Stimulated activated CD4-positive, alpha-beta T cell treated with anti-CD3 and anti-CD28 coated beads, Interleukin-1b, Interleukin-23, amount 100 ng/mL, for 48 hours (primary cell): ENCODE measurements around the gene SGSM2.

Experiments used
- DNase-seq: peaks from one replicate; pipeline ENCODE4 v3.0.0-alpha.2; 2020

The SGSM2 gene

DNA sequence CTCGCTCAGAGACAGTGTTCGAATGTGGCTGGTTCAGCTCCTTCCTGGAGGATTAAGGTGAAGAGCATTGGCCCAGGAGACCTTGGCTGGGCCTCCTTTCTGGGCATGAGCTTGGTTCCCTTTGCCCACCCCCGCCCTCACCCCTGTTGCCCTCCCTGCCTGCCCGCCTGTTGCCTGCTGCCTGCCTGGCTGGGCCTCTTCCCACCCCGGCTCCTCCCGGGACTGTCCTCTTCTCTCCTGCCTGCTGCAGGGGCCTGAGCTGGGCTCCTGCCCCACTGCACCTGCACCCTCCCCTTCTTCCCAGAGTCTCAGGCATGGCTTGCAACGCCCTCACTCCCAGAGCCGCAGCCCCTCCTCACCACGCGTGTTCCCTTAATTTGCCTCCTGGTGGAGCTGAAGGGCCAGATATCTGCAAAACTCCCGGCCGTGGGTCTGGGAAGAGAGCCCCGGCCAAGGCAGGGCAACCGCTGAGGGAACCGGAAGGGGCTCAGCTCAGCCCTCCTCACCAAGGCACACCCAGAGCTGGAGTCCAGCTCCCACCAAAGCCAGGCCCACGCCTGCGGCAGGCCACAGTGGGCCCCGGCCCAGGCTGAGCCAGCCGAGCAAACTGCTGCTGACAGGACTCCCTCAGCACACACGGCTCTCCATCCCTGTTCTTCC lies 32.4 kb downstream of the SGSM2 start:
- DNase-seq: no peak

DNA sequence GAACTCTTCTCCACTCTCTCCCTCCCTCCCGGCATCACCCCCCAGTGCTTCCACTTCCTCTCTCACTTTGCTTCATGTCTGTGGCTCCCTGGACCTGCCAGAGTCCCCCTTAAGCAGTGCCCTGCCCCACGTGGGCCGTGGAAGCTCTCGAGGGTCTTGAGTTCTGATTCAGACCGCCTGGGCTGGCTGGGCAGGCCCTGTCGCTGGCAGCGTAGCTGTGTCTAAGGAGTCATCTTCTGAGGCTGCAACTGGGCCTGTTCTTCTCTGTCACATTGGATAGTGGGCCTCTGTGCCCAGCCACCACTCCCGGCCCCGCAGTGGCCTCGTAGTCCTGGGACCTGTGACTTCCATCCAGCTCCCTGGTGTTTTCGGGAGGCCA lies 32.9 kb downstream of the SGSM2 start:
- no peak for DNase-seq

DNA sequence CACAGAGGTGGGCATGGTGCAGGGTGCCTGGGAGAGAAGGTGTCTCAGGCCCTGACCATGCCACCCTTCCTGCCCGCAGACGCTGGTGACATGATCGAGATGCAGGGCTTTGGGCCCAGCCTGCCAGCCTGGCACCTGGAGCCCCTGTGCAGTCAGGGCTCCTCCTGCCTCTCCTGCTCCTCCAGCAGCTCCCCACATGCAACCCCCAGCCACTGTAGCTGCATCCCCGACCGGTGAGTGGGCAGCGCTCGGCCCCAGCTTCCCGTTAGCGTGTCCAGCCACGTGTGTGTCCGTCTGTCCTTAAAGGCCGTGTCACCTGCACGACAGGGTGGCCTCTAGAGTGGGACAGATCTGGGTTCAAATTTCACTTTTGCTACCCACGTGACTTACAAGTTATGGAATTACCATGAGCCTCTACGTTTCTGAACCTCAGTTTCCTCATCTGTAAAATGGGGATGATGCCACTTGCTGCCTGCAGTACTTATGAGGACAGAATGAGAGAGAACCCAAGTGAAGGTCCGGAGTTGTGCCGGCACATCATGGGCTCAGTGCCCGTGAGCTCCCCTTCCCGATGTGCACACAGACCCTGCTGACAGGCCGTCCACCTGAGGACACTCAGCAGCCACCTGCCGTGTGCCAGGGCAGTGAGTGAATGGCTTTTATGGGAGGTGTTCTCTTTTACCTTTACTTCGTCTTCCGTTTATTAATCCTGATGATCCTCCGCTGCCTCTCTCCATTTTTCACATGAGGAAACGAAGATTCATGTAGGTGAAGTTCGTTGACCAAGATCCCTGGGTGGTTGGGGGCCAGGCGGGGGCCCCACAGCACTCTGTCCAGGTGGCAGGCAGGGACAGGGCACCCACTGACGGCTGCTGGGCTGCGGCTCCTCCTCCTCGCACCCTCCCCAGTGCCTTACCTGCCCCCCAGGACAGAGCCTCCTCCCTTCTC lies 34.2 kb downstream of the SGSM2 start:
- no peak for DNase-seq

DNA sequence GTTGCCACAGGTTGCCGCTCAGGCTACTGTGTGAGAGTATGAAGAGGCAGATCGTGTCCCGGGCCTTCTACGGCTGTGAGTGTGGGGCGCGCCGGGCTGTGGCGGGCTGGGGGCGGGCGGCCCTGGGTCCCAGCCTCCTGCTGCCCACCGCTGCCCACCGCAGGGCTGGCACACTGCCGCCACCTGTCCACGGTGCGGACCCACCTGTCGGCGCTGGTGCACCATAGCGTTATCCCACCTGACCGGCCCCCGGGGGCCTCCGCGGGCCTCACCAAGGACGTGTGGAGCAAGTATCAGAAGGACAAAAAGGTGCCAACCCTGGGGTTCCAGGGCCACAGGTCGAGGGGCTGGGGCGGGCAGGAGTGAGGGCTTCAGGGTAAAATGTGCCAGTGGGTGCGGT lies 34.9 kb downstream of the SGSM2 start:
- DNase-seq: no peak

DNA sequence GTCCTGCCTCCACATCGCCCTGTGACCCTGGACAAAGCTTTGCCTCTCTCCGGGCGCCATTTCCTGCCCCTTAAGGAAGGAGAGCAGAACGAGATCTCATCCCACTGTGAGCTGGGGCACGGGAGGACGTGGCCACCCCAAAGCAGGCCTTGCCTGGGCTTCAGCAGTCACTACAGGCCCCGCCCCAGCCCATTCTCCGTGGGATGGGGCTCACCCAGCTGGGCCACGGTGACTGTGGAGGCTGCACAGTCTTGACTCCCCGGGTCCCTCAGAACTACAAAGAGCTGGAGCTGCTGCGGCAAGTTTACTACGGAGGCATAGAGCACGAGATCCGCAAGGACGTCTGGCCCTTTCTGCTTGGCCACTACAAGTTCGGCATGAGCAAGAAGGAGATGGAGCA lies 35.4 kb downstream of the SGSM2 start:
- no peak for DNase-seq

DNA sequence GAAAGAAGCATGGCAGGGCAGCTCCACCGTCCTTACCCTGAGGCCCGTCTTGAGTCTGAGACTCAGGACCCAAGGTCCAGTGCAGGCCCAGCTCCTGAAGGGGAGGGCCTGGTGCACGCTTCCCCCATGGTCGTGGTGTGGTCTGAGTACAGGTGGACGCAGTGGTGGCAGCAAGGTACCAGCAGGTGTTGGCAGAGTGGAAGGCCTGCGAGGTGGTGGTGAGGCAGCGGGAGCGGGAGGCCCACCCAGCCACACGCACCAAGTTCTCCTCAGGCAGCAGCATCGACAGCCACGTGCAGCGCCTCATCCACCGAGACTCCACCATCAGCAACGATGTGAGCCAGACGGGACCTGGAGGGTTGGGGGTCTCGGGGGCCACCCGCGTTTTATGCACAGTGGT lies 35.9 kb downstream of the SGSM2 start:
- DNase-seq: no peak

DNA sequence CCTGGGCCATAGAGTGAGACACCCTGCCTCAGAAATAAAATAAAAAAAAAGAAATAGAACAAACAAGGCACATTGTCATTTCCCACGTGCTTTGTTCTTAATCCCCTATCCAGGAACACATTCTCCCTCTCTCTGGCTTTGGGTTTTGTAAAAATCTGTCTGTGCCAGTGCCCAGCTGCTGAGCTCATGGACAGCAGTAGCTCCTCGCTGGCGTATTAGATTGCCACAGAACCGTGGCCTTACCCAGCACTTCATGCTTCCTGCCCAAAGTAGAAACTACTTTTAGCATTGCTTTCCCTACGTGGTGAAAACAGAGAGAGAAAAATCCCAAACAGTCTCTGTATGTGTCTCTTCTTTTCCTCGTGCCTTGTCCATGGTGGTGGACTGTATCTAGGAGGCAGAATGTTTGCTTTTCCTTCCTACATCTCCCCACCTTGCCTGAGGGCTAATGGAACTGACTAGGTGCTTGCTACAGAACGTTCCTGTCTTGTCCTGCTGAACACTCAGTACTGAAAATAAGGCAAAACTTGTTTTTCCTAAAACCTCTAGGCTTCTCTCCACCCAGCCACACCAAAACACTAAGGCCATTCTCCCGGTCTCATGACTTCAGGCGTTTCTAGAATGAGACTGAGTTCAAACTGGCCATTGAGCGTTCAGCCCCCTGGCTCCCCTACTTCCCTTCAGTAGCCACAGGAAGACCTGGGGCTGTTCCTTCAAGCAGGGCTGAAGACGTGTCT lies 37.4 kb downstream of the SGSM2 start:
- no peak for DNase-seq

DNA sequence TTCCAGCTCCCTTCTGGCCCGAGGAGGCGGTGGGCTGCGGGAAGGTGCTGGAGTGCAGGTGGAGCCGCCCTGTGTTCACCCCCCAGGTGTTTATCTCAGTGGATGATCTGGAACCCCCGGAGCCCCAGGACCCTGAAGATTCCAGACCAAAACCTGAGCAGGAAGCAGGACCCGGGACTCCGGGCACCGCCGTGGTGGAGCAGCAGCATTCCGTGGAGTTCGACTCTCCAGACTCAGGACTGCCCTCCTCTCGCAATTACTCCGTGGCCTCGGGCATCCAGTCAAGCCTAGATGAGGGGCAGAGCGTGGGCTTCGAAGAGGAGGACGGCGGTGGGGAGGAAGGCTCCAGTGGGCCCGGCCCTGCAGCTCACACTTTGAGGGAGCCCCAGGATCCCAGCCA lies 38.1 kb downstream of the SGSM2 start:
- no peak for DNase-seq

DNA sequence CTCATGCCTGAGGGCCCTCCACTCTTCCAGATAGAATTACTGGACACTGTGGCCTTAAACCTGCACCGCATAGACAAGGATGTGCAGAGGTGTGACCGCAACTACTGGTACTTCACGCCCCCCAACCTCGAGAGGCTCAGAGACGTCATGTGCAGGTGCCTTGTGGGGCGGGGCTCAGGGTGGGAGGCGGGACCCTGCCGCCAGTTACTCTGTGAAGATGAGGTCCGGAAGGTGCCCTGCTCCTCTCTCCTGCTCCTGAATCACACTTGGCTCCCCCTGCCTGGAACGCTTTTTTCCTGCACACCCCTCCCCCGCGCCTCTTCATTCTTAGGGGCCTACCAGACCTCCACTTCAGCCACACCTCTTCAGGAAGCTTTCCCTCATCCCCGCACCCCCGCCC lies 38.8 kb downstream of the SGSM2 start:
- DNase-seq: no peak

DNA sequence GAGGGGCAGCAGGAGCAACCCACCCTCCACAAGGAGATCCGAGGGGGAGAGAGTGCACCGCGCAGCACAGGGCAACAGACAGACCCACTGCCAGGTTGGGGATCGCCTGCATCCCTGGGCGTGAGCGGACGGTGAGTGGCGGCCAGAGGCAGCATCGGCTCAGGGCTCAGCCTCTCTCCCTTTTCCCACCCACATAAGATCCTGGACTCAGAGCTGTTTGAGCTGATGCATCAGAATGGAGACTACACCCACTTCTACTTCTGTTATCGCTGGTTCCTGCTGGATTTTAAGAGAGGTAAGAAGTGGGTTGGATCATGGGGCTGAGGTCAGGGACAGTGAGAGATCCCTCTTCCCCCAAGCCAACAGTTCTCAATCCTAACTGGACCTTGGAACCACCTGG lies 40.4 kb downstream of the SGSM2 start:
- DNase-seq: no peak

DNA sequence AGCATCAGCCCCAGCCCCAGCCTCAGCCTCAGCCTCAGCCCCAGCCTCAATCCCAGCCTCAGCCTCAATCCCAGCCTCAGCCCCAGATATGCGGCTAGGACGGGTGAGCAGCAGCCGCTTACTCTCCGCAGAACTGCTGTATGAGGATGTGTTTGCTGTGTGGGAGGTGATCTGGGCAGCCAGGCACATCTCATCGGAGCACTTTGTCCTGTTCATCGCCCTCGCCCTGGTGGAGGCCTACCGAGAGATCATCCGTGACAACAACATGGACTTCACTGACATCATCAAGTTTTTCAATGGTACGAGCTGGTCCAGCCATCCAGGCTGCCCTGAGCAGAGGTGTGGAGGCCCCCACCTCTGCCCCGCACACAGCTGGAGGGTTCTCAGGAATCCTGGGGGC lies 41.6 kb downstream of the SGSM2 start:
- no peak for DNase-seq

DNA sequence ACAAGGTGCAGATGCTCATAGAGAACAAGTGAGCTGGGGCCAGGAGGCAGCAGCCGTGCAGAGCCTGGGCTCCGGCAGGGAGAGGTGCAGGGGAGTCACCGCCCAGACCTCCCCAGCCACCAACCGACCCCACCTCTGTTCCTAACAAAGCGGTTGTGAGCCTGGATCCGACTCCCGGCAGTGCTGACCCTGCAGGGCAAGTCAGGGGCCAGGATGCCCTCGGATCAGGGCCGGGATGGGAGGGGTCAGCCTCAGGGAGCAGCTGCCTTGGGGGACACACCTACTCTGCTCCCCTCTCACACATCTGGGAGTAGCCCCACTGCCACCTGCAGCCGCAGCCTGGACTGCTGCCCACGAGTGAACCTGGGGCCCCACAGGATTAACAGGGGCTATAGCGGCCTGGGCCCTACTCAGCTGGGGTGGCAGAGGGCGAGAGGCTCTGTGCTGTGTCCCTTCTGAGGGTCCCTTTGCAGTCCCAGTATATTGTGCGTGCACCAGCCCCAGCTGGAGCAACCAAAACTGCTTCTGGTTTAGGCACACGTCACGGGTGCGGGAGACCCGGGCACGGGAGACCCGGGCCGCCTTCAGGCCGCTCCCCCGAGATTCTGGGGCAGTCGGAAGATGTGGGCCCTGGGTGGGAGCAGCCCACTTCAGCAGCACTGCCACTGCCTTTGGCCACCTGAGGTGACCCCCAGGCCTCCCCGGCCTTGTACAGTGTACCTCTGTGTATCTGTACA lies 42.4 kb downstream of the SGSM2 start:
- DNase-seq: no peak

DNA sequence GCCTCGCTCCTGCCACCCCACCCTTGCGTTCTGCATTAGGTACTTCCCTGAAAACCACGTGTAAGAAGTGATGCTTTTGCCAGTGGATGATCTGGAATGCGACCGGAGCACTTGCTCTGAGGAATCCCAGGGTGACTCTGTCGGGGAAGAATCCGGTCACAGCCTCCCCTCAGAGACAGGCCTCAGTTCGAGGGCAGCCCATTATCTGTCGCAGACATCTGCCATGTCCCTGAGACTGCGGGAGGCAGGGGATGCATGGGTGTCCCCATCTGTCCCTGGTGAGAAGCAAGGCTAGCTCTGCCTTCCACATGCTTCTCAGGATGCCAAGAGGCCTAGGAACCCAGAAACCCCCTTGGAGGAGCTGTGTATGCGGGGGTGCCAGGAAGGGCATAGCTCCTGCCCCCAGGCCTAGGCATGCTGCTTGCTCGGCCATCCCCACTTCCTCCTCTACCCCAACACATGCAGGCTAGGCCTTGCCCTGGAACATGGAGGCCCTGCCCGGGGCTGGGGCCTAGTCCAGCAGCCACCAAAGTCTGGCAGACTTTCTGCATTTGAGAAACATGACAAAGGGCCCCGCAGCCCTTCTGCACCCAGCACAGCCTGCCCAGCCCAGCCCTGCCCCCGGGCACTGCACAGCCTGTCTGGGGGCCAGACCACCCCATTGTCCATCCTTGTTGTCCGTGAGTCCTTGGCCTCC lies 43.1 kb downstream of the SGSM2 start:
- no peak for DNase-seq

DNA sequence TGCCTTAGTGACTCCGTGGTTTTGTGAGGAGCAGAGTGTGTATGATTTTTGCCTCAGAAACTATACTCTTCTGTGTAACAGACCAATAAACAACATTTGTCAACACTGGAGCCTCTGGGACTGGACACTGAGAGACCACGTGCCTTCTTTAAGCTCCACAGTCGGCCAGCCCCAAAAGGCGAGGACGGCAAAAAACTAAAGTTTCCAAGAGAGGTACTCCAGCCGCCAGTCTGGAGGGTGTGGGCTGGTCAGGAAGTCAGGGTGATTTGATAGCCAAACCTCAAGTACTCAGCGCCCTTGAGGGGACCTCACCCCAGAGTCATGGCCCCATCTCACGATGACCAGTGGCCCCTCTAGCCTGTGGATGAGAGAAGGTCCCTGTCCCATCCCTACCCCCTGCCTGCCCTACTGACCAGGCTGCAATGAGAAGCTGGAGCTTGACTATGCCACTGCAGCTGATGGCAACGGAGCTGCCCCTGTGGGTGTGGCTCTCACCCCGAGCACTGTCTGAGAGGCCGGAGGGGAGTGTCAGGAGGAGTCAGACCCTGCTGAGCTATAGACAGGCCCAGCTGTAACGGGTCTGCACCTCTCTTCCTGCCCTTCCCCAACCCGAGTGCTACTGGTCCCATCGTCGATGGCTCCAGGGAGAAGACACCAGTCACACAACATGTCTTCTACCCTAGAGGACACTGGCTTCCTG lies 43.8 kb downstream of the SGSM2 start:
- no peak for DNase-seq

DNA sequence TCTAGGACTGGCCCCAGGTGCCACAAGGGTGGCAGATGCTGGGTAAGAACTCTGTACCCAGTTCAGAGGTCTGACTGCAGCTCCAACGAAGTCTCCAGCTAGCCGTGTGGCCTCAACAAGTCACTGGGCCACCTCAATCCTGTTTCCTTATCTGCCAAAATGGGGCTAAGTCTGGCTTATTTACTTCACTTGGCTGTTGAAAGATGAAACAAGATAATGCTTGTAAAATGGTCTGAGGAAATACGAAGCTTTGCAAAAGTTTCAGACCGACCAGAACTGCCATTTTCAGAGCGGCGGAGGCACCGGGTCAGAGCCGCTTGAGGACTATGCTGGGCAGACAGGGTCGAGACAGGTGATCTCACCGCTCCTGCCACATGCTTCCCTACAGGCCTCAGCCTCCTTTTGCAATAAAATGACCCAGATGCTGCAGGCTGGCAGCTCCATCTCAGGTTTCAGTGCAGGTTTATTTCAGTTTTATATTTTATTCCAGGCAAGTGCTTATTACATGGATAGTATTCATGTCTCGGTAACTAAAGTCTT lies 46.4 kb downstream of the SGSM2 start:
- DNase-seq: no peak

DNA sequence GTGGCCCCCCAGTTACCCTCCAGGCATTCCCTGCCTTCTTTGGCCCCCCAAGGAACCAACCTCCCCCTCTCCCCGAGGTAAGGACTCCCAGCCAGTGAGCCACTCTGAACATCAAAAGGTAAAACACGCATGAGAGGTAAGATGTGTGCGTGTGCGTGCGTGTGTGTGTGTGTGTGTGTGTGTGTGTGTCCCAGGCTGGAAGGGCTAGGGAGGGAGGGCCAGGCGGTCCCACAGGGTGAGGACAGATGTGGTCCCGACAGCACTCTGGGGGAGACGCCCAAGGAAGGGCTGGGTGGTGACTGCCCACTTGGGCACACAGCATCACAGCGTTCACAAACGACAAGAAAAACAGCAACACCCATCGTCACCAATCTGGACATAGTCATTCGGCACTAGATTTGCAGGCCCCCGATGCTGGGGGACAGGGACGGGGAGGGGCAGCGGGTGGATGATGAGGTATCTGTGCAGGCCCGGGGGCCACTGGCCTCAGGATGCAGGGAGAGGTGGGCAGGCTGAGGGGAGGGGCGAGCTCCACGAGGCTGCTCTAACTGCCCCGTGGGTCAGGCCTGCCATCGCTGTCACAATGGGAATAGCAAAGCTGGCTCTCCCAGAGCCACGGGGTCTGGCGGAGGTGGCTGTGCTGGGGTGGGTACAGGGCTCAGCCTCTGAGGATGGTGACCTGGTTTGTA lies 47.3 kb downstream of the SGSM2 start:
- DNase-seq: no peak

DNA sequence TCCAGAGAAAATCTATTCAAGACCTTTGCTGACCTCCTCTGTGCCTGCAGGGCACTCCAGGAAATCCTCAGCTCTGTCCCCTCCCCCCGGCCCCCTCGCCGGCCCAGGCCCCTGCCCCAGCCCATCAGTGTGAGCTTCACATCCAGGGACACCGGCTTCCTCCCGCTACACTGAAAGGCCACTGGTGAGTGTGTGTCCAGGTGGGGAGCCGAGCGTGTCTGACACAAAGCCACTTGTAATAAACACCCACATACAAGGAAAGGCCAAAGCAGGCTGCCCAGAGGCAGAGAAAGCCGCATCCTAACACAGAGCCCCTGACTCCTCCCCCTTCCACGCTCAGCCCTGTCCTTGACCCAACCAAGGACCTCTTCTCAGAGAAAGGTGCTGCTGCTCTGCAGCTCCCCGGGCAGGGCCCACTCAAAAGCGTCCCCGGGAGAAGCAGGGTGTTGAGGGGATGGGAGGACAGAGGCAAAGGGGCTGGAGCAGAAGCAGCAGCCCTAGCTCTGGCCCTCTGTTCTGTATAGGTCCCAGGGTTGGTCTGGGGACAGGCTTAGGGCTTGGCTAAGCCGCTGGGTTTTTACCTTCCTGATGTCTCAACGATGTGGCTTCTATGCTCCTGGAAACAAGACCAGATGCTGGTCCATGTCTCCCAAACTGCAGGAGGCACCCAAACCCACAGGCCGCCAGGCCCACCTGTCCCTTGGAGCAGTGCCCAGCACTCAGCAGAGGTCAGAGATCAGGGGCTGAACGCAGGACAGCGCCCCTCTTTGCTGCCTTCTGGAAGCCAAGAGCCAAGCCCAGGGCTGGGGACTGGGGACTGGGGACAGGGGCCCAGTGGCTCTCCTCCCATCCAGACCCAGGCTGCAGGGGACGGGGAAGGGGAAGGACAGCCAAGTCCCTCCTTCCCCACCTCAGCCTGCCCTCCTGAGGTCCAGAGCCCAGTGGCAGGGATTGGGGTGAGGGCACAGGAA lies 48.2 kb downstream of the SGSM2 start:
- no peak for DNase-seq

DNA sequence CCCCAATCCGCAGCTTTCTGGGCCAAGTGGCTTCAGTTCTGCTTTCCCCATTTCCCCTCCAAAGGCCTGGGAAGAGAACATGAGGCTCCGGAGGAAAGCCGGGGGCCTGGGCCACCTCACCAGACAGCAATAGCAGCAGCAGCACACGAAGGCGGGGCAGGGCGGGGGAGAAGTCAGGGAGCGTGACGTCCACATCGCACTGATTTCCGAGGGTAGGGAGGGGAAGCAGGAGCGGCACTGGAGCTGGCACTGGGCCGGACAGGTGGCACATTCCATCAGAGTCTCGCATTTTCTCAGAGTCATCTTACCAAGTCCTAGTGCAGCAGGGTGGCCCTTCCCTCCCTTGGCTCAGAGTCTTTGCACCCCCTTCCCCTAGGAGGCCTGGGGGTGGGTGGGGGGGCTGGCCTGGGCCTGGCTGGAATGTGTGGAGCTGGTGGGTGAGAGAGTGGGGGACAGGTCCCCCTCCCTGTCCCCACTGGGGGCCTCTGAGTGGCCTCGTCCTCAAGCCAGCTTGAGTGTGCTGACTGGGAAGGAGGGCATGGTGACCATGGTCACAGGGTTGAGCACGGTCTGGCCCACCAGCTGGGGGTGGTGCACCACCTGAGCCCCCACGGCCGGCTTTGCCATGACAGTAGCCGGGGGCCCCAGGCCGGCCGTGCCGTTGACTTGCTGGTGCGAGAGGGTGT lies 49.2 kb downstream of the SGSM2 start:
- DNase-seq: no peak
